Measurements from ENCODE around the gene PRKAB1.

PRKAB1 gene

DNA sequence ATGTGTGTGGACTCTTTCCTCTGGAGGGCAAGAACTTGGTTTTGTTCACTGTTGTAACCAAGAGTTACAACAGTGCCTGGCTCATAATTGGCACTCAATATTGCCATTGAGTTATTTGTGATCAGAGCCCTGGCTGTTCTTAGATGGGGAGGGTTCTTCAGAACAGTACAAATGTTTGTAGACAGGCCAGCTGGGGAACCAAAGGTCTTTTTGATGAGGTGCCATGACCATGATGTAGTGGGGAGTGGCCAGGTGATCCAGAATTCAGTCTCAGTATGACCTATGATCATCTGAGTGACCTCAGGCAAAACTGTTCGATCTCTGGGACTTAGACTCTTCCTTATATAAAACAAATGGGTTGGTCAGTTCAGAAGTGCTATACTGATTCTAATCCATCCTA lies 3.3 kb upstream of the PRKAB1 start:
- DNase-seq: no peak

DNA sequence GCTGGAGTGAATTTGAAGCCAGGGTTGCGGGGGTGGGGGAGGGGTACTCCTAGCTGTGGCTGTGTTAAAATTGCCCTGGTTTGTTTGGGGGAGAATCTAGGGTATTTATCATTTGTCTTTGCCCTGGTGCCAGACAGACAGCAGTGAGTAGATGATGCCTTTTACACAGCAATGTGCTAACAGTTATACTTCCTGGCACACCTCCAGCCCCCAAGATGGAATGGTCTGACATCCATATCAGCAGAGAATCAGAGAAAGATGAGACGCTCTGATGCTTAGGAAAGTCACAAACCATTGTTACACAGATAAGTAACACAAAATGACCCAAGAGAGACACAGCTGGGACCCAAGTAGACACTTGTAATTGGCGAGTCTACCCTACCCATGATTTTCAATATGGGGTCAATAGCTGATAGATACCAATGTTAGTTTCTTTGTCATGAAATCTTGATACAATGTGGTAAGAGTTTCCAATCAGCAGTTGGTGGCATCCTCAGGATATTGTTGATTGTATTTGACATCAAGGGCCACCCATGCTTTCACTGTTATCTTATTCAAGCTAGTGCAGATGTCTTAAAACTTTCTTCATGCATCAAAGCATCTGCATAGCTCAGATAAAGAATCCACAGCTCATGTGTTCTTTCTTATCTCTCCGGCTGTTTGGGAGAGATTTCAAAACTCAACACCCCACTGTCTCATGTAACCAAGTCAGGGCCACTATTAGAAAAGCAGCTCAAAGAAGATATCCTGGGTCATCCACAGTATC lies 2.6 kb upstream of the PRKAB1 start:
- no peak for DNase-seq

DNA sequence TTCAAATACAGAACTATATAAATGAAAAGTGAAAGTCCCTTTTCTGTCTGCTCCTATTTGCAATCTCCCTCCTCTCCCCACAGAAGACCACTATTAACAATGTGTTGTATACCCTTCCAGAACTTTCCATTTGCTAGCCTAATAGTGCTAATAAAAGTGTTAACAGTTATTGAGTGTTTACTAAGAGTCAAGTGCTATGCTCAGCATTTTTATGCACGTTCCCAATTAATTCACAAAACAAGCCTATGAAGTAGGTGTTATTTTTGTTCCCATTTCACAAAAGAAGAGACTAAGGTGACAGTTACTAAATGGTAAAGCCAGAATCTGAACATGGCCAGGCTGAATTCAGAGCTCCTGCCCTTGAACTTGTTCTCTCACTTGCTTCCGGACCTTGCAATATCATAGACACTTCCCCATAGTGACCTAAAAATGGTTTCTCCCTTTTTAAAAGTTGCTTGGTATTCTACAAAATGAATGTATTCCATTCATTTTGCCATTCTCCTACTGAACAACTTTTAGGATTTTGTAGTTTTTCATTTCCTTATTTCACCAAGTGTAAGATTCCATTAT lies 1.6 kb upstream of the PRKAB1 start:
- no peak for DNase-seq

DNA sequence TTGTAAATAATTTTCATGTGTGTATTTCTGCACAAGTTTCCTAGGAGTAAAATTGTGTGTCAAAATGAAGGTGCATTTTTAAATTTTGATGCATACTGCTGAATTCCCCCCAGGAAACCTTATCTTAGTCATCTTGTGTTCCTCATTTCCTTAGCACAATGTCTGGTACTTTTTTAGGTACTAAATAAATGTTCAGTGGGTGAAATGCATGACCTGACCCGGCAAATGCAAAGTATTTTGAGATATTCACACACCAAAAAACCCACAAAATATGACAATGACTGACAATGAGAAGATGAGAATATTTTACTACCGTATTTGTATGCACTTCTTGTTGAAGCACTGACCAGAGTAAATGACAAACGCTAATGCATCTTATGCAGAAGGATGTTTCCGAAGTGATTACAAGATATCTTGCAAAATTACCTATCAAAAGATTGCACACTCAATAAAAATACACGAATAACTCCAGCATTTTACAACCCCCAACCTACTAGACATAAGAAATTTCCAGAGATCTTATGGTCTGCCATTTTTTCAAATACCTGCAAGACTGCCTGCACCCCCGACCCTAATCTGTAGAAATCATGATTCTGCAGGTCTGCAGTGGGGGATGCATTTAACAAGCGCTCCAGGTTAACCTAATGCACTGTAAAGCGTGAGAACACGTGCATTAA lies 895 bp upstream of the PRKAB1 start:
- DNase-seq: no peak

DNA sequence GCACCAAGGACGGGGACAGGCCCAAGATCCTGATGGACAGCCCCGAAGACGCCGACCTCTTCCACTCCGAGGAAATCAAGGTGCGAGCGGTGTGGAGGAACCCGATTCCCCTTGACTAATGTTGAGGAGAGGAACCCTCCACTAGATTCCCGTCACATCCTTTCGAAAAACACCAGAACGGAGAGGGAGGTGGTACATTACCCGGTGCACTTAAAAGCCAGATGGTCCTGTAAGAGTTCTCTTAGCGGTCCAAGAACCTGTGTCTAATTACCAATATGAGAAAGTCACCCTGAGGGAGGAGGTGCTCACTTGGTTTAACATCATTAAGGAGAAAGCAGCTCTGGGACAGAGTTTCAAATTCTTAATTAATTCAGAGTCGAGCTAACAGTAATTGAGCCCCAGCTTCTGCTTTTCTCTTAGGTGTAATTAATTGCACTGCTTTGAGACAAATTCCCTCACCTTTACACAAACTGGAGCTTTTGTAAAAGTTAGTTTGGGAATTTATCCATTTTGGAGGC lies 450 bp downstream of the PRKAB1 start:
- DNase-seq: no peak

DNA sequence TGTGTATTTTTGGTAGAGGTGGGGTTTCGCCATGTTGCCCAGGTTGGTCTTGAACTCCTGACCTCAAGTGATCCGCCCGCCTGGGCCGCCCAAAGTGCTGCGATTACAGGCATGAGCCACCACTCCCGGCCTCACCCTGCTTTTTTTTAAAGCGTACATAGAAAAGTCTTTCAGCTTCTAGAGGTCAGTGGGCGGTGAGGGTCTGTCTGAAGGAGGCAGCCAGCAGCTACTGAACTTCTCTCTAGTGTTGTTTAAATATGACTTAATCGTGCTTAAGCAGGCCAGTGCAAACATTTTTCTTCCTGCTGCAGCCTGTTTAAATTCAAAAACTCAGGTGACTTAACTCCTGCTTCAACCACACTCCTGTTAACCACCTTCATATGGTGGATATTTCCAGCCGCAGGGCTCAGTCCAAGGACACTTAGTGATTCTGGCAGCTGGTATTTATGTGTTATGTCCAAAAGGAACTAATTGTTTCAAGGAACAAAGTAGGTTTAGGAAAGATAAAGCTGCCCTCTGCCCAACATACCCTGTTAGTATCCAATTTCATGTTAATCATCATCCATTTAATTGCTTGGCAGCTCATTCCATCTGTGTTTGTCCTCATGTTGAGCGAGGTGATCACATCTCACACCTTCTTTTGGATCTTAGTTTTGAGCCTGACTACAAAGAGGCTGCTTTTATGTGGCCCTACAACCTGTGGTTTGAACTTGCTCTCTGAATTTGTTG lies 2.0 kb downstream of the PRKAB1 start:
- no peak for DNase-seq

DNA sequence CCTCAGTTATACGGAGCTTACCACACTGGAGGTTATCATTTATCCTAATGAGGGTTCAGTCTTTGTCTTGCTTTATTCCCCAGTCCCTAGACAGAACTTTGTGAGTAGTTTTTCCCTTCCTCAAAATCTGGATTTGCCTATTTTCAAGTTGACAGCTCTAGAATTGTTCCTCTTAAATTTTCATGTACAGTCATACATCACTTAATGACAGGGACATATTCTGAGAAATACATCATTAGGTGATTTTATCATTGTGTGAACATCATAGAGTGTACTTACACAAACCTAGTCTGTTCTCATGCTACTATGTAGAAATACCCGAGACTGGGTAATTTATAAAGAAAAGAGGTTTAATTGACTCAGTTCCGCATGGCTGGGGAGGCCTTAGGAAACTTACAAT lies 3.1 kb downstream of the PRKAB1 start:
- no peak for DNase-seq

DNA sequence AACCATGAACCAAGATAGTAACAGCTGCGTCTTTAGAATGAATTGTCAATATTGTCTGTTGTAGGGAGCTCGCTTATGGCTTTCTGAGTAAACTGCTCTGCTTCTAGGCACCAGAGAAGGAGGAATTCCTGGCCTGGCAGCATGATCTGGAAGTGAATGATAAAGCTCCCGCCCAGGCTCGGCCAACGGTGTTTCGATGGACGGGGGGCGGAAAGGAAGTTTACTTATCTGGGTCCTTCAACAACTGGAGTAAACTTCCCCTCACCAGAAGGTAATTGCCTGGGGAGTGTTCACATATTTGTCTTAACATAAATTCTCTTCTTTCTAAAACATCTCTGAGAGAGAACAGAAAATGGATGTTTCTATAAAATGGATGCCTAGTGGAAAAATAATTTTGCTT lies 4.3 kb downstream of the PRKAB1 start:
- no peak for DNase-seq

DNA sequence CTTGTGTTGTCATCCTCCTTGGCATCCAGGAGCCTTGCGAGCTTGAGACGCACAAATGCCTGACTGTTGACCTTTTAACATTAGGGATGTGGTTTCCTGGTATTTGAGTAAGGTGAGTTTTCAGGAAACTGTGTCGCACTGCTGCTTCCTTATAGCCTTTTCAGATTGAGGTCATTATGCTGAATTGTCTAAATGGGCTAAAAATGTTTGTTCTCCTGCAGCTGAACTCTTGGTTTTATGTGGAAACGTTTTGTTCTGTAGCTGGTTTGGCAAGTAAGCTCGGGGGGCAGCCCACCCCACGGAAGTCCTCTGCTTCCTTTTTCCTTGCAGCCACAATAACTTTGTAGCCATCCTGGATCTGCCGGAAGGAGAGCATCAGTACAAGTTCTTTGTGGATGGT lies 5.7 kb downstream of the PRKAB1 start:
- no peak for DNase-seq

DNA sequence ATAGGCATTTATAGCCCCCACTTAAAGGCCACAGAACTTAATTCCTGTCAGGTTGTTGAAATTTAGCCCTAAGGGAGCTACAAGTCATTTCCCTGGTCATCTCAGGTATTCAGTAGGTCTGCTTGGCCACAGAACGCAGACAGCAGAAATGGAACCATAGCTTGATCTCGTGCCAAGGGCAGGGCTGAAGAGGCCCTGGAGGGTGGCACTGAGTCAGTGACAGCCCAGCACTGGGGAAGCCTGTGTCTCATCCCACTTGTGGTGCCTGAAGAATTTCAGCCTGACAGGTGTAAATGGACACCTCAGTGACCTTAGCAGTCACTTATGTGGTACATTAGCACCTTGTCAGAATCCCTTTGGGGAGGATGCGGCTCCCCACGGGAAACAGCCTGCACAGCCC lies 6.6 kb downstream of the PRKAB1 start:
- DNase-seq: no peak

DNA sequence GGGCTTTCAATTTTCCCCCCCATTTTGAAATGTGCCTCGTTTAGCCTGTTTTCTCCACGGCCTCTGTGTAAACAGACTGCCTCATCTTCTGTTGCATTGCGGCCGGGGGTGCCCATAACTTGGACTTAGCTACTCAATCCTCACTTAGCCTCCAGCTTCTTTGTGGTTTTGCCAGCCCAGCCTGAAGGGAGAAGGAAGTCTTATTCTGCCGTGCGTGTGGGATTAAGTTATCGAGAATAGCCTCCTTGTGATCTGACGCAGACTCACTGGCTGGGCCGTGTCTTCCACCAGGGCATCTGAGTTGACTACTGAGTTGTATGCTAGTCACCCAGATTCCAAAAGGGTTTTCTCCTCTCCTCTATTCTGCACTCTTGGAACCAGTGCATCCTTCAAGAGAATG lies 8.1 kb downstream of the PRKAB1 start:
- no peak for DNase-seq

DNA sequence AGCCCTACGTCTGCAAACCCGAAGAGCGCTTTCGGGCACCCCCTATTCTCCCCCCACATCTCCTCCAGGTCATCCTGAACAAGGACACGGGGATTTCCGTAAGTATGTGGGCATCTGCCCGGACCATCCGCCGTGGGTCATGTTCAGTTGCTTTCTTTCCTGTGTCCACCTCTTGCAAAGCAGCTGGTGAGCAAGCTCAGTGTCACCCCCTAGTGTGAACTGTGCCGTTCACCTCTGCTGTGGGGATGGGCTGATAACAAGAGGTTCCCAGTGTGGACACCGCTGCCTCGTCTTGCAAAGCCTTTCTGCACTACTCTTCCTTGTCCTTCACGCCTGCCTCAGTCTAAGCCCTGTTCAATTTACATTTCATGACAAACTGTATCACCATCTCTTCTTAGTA lies 8.6 kb downstream of the PRKAB1 start:
- no peak for DNase-seq

DNA sequence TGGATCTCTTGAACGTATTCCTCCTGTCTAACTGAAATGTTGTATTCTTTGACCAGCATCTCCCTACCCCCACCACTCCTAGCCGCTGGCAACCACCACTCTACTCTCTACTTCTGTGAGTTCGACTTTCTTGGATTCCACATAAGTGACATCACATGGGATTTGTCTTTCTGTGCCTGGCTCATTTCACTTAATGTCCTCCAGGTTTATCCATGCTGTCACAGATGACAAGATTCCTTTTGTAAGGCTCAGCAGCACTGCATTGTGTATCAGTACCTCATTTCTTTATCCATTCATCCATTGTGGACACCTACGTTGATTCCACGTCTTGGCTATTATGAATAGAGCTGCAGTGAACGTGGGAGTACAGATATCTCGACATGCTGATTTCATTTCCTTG lies 10.5 kb downstream of the PRKAB1 start:
- no peak for DNase-seq

DNA sequence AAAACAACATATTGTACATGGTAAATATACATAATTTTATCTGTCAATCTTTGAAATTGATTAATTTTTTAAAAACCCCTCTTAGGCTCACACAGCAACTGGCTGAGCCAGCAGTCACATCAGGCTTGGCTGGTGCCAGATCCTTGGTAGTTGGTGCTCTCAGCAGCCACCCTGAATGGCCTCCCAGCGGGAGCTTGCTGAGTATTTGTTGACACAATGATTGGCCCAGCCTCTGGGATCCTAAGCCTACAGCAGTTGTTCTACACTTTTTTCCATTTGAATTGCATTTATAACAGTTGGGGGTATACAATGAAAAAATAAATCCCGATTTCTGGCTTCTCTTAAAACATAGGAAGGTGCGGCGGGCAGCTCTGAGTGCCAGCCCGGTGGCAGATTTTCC lies 11.1 kb downstream of the PRKAB1 start:
- DNase-seq: no peak

DNA sequence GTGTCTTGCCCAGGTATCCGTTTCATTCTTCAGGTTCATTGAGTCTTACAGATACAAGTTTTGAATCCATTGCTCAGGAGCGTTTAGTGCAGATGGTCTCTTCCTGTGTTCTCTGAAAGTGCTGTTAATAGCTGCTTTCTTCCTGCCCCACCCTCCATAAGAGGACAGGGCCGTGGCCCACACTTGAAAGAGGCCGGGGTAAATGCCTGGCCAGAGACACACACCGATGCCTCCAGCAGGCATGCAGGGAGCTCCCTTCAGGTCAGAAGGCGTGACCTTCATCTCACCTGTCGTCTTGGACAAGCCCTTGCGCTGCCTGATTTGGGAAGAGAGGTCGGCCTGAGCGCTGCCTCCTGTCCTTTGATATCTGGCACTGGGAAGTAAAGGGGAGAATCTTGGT lies 11.6 kb downstream of the PRKAB1 start:
- DNase-seq: no peak

DNA sequence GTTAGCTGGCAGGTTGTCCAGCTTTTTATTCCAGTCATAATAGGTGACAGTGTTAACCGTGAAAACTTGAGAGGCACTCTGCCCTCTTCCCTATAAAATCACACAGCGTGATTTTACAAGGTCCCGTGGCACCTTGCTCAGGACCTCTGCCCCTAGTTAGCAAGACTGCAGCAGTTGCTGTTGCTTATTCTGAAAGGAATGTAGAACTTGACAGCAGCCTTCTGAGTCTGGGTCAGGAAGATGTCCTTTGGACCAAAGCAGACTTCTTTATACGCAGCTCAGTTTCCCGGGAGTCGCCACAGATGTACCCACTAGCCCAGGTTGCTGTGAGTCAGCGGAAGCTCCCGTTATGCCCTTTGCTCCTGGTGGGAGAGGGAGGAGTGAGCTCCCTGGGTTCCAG lies 13.2 kb downstream of the PRKAB1 start:
- DNase-seq: no peak

DNA sequence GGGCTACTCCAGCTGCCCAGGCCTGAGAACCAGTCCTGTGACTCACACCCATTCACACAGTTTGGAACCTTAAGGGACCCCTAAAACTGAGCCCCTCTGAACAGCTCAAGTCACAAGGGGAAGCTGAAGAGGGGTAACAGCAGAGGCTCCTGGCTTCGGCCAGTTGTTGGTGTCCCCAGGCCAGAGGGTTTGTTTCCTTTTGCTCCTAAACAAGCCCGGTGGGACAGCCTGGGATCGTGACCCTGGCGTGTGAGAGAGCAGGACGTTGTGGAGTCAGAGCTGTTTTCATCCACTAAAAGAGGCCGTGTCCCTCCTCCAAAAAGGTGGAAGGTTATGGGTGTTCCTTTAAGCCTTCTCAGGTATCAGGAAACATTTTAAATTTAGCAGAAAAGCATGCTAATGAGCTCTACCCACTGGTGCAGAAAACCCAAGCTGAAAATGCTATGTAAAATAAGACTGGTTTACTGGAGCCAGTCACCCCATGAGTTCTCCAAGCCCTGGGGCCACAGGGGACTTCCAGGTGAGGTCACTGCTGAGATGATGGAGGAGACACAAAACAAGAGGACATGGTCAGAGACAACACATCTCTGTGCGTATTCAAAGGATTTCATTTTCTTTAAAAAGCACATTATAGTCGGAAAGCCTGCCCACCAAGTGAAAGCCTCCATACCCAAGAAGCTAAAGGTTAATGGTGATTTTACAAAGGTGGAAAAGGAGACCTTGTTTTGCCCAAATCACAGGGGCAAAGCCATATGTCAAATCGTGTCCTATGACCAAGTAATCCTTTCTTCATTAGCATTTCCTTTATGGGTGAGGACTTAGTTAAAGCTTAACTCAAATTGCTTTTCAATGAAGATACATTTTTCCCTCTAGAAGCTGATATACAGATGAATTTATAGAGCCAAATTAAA lies 14.1 kb downstream of the PRKAB1 start:
- no peak for DNase-seq

DNA sequence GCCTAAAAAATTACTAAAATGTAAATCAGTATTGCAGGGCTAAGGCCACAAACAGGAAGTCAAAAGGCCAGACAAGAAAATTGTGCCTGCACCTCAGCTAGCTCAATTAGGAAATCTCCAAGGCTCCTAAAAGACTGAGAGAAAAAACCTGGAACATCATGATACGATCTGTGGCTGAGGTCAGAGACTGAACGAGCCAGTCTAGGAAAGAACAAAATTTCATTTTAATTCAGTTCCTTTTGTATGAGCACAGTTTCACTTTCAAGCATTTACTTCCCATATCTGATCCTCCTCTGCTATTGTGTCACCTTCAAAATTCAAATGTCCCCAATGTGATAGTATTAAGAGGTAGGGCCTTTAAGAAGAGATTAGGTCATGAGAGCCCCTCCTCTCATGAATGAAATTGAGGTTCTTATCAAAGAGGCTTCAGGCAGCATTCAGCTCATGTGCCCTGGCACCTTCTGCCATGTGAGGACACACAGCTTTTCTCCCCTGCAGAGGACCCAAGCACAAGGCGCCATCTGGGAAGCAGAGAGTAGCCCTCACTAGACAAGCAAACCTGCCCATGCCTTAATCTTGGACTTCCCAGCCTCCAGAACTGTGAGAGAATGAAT lies 14.8 kb downstream of the PRKAB1 start:
- DNase-seq: no peak

DNA sequence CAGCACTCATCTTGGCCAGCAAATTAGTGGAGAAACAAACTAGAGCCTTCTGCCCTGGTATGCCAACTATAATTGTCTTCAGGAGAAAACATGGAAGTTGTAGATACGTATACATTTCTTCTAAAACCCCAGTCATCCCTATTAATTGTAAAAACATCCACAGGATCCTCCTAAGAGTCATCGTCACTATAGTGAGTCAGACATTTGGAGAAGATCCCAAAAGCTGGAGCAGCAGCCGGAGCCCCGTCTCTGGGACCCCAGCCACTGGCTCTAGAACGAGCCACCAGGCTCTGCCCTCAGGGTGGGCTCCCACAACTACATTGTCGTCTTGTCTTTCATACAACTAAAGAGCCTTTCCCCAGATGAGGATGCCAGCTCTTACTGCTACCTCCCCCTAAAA lies 15.5 kb downstream of the PRKAB1 start:
- DNase-seq: no peak

DNA sequence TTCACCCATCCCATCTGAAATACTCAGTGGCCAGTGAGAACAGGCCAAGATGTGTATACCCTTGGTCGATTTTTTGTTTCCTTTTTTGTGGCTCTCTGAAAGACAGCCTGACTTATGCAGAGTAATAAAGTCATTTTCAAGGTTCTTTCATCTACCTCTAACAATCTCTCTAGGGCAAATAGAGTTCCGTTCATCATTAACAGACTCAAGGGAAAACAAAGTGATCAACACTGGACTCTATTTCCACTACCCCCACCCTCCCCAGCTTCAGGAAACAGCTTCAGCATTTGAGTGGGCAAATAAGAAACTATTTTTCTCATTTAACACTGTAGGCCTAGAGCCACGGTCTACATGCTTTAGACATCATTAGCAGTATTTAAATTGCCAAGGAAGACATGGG lies 15.9 kb downstream of the PRKAB1 start:
- DNase-seq: no peak

DNA sequence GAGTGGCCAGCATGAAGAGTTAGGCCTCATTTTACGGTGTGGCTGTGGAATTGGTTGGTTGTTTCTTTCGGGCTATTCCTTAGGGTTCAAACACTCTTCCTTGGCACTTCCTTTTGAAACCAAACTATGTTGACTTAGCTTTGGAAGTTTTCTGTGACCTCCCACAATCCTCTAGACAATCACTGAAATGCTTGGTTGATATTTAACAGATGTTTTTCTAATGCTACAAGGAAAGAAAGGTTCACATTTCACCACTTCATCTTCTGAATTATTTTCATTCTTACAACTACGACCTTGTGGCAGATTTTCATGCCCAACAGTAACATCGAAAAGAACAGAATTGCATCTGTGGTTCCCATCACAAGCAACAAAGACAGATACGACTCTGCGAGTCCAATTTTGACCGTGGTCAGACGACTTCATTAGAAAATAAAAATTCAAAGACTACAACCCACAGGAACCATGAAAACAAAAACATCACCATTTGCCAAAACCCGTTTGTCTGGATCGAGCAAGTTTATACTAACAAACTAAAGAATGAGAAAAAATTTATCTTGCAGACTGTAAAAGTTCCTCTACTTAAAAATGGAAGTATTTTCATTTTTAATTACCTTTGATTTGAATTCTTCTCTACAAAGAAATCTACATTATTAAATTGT lies 16.9 kb downstream of the PRKAB1 start:
- DNase-seq: peak; percentile 23

Measured in eye (tissue), 1 donor.